Mesodermal cell (in vitro differentiated cells): ENCODE results near the gene BTG1.
"Not testable (repeated sequence)": the region's sequence is repeated elsewhere in the genome, so short reads cannot be mapped to it uniquely, and the experiment has no call there.

ENCODE experiments used
- H3K27ac ChIP-seq: 2 replicates; pipeline ENCODE4 v1.7.0; 2013; ENCODE audit warnings: mild to moderate bottlenecking, low read depth, low read length, moderate library complexity; ENCODE audit not compliant: severe bottlenecking
- H3K36me3 ChIP-seq: 2 replicates; pipeline ENCODE4 v1.7.1; 2013; ENCODE audit warnings: mild to moderate bottlenecking, low read length, moderate library complexity; ENCODE audit not compliant: control insufficient read depth, insufficient read depth
- H3K4me1 ChIP-seq: one replicate; pipeline ENCODE4 v1.7.1; 2013; ENCODE audit warnings: mild to moderate bottlenecking, low read length; ENCODE audit not compliant: insufficient read depth, control insufficient read depth, poor library complexity, severe bottlenecking
- H3K4me3 ChIP-seq: 2 replicates; pipeline ENCODE4 v1.7.0; 2013; ENCODE audit warnings: low read length, control low read depth, mild to moderate bottlenecking; ENCODE audit not compliant: insufficient read depth, poor library complexity, severe bottlenecking; ENCODE audit errors: extremely low read depth
- H3K9me3 ChIP-seq: 2 replicates; pipeline ENCODE4 v1.7.1; 2013; ENCODE audit warnings: mild to moderate bottlenecking, low read length, moderate library complexity; ENCODE audit not compliant: control insufficient read depth
- WGBS, 2 experiments: methylation state at CpG; one replicate each; pipeline ENCODE4 v1.1.5; 2013; ENCODE audit warnings: missing lambda C conversion rate in 2 of 2; ENCODE audit not compliant: insufficient coverage in 2 of 2; 5-methylcytosine and 5-hydroxymethylcytosine counted together

Gene BTG1

GRCh38 chr12:92098594-92099380 is 46.9 kb downstream of the BTG1 start:
- H3K4me1 ChIP-seq = peaks cover 18% of the 10 kb centered on the region
- 83 to 91% methylated on average over 1 of the region's 1 CpG for WGBS, 2 experiments
- no peak overlapping the region for H3K4me3 ChIP-seq
- H3K9me3 ChIP-seq = no peaks in the 10 kb centered on the region
- H3K36me3 ChIP-seq = no peaks in the 10 kb centered on the region
- no peak overlapping the region for H3K27ac ChIP-seq

- H3K4me3 ChIP-seq = no peak overlapping the region
- no peaks in the 10 kb centered on the region for H3K9me3 ChIP-seq
- no peak overlapping the region for H3K27ac ChIP-seq
- no peaks in the 10 kb centered on the region for H3K36me3 ChIP-seq
- 100% methylated on average over 2 of the region's 2 CpGs; no CpG with 5 or more reads in 1 of the 2 experiments for WGBS, 2 experiments
- H3K4me1 ChIP-seq = peaks cover 18% of the 10 kb centered on the region
These were observed 49.1 kb downstream of the BTG1 start for GRCh38 chr12:92096346-92097136.

GRCh38 chr12:92094751-92095161 is 50.9 kb downstream of the BTG1 start:
- Histone ChIP-seq H3K4me3 (no peak overlapping the region), H3K36me3 (no peaks in the 10 kb centered on the region), H3K9me3 (no peaks in the 10 kb centered on the region), H3K4me1 (peaks cover 18% of the 10 kb centered on the region), H3K27ac (peak overlapping the region; percentile 82)
- no CpG with 5 or more reads among the region's 1 CpG for WGBS, 2 experiments

- WGBS, 2 experiments = 75 to 84% methylated on average over 2 to 3 of the region's 3 CpGs
- H3K4me1 ChIP-seq = peaks cover 18% of the 10 kb centered on the region
- not testable (repeated sequence) for H3K9me3 ChIP-seq
These were observed 51.3 kb downstream of the BTG1 start for GRCh38 chr12:92094301-92094700.

More at GRCh38 chr12:92094301-92094700, 51.3 kb downstream of the BTG1 start:
- peak overlapping the region; percentile 82 for H3K27ac ChIP-seq
- H3K4me3 ChIP-seq, H3K36me3 ChIP-seq: not testable (repeated sequence)
